Measurements from ENCODE around the gene RGS14.
"Not testable (repeated sequence)": the region's sequence is repeated elsewhere in the genome, so short reads cannot be mapped to it uniquely, and the experiment has no call there.

Gene RGS14

DNA sequence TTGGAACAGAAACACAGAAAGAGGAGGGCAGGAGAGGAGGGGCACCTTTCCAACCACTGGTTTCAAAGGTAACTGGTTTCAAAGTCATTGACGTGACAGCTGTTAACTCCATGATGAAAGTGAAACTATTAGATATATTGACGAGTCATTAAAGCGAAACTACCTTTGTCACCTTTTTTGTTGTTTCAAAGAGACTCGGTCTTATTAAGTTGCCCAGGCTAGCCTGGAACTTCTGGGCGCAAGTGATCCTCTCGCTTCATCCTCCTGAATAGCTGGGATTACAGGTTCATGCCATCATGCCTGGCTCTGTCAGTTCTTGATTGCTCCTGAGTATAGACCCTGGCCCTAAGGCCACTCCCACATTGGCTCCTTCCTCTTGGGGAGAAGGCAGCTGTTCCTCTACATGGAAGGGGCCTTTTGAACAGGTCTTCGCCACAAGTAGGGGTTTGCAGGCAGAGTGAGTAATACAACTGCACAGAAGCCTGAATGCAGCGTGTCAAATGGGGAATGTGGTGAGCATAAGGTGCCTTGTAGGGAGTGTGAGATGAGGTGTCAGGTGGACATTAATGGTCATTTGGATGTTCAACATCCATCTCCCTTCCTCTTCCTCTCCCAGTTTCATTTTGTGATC, 55.0 kb downstream of the RGS14 start:
- no peak overlapping the region for H3K4me3 ChIP-seq (ENCODE audit: low read depth, low read length)
- DNase-seq (ENCODE audit: low read depth), result no peak

DNA sequence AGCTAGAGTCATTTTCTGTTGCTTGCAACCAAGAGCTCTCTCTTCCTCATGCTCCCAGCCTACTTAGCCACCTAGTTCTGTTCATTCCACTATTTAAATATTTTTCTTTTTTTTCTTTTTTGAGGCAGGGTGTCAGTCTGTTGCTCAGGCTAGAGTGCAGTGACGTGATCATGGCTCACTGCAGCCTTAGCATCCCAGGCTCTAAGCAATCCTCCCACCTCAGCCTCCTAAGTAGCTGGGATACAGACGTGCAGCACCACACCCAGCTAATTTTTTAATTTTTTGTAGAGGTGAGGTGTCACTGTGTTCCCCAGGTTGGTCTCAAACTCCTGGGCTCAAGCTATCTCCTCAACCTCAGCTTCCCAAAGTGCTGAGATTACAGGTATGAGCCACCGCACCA, 56.8 kb downstream of the RGS14 start:
- DNase-seq (ENCODE audit: low read depth), result no peak
- H3K4me3 ChIP-seq (ENCODE audit: low read depth, low read length), result no peak overlapping the region

DNA sequence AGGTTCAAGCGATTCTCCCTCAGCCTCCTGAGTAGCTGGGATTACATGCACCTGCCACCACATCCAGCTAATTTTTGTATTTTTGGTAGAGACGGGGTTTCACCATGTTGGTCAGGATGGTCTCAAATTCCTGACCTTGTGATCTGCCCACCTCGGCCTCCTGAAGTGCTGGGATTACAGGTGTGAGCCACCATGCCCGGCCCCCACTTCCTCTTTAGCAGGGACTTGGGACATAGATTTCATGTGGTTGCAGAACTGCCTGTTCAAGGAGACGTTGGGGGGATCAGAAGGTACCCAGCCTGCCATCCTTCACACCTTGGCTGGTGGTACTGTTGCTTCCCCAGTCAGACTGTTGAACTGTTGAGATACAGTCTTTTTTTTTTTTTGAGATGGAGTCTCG, 59.4 kb downstream of the RGS14 start:
- not testable (repeated sequence) for H3K4me3 ChIP-seq (ENCODE audit: low read depth, low read length); DNase-seq (ENCODE audit: low read depth)

DNA sequence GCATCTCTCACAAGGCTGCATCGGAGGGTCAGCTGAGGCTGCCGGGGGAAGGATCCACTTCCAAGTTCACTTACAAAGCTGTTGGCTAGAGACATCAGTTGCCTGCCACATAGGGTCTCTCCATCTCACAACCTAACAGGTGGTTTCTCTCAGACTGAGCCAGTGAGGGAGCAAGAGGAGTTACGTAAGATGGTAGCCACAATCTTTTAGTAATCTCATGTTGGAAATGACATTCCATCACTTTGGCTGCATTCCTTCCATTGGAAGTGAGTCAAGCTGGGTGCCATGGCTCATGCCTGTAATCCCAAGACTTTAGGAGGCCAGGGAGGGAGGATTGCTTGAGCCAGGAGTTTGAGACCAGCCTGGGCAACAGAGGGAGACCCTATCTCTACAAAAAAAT, 61.3 kb downstream of the RGS14 start:
- H3K4me3 ChIP-seq (ENCODE audit: low read depth, low read length), result no peak overlapping the region
- DNase-seq (ENCODE audit: low read depth), result no peak

DNA sequence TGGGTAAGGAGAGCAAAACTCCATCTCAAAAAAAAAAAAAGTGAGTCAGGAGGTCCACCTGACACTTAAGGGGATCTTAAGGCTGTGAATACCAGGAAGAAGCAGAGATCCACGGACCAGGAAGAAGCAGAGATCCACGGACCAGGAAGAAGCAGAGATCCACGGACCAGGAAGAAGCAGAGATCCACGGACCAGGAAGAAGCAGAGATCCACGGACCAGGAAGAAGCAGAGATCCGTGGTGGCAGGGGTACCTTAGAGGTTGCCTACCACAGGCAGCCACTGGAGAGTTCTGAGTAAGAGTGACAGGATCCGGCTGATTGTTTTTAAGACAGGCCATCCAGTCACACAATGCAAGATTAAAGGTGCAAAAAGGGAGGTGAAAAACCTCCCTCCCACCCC, 62.7 kb downstream of the RGS14 start:
- DNase-seq (ENCODE audit: low read depth), result not testable (repeated sequence)

DNA sequence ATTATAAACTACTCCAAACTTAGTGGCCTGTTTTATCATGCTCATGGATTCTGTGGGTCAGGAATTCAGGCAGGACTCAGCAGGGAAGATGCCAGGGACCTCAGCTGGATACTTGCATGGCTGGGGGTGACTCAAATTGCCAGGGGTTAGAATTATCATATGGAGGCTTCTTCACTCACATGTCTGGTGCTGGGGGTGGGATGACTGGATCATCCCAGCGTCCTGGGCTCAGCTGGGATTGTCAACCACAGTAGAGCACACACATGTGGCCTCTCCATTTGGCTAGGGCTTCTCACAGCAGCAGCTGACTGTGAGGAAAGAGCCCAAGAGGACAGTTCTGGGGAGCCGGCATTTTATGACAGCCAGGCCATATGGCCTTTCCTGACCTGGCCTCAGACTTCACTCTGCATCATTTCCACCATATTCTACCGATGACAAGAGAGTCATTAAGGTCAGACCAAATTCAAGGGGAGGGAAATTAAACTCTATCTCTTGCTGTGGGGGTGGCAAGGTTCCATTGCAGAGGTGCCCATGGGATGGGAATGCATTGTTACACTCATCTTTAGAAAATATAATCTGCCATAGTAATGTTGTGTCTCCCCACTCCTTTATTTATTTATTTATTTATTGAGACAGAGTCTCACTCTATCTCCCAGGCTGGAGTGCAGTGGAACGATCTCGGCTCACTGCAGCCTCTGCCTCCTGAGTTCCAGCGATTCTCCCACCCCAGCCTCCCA, 63.5 kb downstream of the RGS14 start:
- H3K4me3 ChIP-seq (ENCODE audit: low read depth, low read length), result no peak overlapping the region
- no peak for DNase-seq (ENCODE audit: low read depth)

More for the DNA sequence above, 62.7 kb downstream of the RGS14 start:
- not testable (repeated sequence) for H3K4me3 ChIP-seq (ENCODE audit: low read depth, low read length)
